Progenitor cell of endocrine pancreas (in vitro differentiated cells): ENCODE measurements around the gene RAB15. TPM values are rescaled to one million over a fixed set of nuclear protein-coding genes. Genes with fewer than 3 reads are reported as not detected.

ENCODE experiments used
- DNase-seq: peaks from one replicate; pipeline ENCODE4 v3.0.0; 2021; ENCODE audit warnings: low spot score; ENCODE audit not compliant: unreplicated experiment
- H3K27ac Mint-ChIP-seq: 2 replicates; pipeline ENCODE4 v1.8.0; 2021; ENCODE audit warnings: mild to moderate bottlenecking, moderate library complexity, mixed read lengths
- H3K27me3 Mint-ChIP-seq: 2 replicates; pipeline ENCODE4 v1.8.0; 2021; ENCODE audit warnings: mixed read lengths
- H3K36me3 Mint-ChIP-seq: 2 replicates; pipeline ENCODE4 v1.8.0; 2022; ENCODE audit warnings: mixed read lengths; ENCODE audit not compliant: insufficient read depth
- H3K4me1 Mint-ChIP-seq: 2 replicates; pipeline ENCODE4 v1.8.0; 2021; ENCODE audit warnings: low read depth, mixed read lengths
- H3K4me3 Mint-ChIP-seq: 2 replicates; pipeline ENCODE4 v1.8.0; 2021; ENCODE audit warnings: low read depth, mild to moderate bottlenecking, moderate library complexity, mixed read lengths
- H3K9me3 Mint-ChIP-seq: 2 replicates; pipeline ENCODE4 v1.8.0; 2021; ENCODE audit warnings: low read depth, mixed read lengths
- CTCF ChIP-seq: fragments of 200-600 bp; sonication (generic); IDR thresholded peaks from one replicate; pipeline ENCODE4 v1.5.0; 2021; ENCODE audit warnings: antibody characterized with exemption, mild to moderate bottlenecking; ENCODE audit not compliant: unreplicated experiment
- total RNA-seq: library from RNA; stranded (reverse); gene quantifications from 2 replicates; pipeline ENCODE4 v1.2.1, GENCODE V29; 2021

RAB15 gene
- total RNA-seq, 1 donor from 2014 or later: 27.6 TPM

DNA sequence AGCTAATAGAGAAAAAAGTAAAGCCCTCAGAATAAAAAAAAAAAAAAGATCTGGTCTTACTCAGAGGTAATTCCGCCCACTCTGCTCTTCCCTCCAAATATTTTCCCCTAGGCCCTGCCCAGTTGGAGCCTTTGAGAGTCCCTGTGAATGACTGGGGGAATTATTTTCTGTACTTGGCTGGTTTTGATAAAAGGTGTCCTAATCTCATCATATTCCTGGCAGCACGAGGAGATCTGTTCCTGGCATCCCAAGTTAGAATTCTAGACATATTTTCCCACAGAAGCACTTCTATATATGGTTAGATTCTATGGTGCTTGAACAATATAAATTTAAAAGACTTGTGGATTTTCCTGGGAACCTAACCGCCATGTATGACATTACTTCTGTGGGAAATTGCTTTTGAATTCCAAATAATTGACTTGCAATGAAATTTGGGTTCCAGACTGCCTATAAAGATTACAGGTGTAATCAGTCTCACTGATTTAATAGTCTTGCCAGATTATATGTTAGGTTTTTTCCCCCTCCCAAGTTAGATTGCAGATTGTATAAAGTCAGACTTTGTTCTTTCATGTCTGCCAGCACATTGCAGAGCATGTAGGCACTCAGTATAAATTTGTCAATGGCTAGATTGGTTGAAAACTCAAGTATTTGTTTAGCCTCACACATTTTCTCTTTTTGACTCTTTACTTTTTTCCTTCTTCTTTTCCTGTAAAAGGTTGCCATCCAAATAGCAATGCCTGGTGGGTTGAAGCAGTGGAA lies 41.9 kb downstream of the RAB15 start:
- Mint-ChIP-seq H3K4me1 (peaks cover 7% of the 10 kb centered on the region), H3K27me3 (no peaks in the 10 kb centered on the region), H3K36me3 (peaks cover 15% of the 10 kb centered on the region), H3K9me3 (no peaks in the 10 kb centered on the region), H3K27ac (no peak overlapping the region), H3K4me3 (no peak overlapping the region)
- DNase-seq: no peak
- TF ChIP-seq CTCF: no peak

DNA sequence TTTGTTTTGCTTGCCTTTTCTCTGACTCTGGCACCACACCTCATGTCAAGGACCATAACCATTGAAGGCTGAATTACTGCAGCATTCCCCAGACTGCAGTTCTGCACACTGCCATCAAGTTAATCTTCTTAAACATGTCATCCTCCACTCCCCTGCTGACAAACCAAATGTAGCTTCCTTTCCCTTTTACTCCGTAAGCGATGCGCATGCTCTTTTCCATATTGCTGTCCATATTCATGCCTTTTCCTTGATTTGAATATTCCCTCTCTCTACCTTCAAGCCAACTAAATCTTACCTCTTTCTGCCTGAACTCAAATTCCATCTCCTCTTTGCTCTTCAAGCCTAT lies 43.1 kb downstream of the RAB15 start:
- H3K9me3 Mint-ChIP-seq: no peaks in the 10 kb centered on the region
- no peak overlapping the region for H3K27ac Mint-ChIP-seq
- H3K4me1 Mint-ChIP-seq: peaks cover 7% of the 10 kb centered on the region
- TF ChIP-seq CTCF: no peak
- no peaks in the 10 kb centered on the region for H3K27me3 Mint-ChIP-seq
- peaks cover 8% of the 10 kb centered on the region for H3K36me3 Mint-ChIP-seq
- H3K4me3 Mint-ChIP-seq: no peak overlapping the region
- DNase-seq: no peak

- H3K4me3 Mint-ChIP-seq: no peak overlapping the region
Measured at GRCh38 chr14:64928239-64929013, 43.7 kb downstream of the RAB15 start.

DNA sequence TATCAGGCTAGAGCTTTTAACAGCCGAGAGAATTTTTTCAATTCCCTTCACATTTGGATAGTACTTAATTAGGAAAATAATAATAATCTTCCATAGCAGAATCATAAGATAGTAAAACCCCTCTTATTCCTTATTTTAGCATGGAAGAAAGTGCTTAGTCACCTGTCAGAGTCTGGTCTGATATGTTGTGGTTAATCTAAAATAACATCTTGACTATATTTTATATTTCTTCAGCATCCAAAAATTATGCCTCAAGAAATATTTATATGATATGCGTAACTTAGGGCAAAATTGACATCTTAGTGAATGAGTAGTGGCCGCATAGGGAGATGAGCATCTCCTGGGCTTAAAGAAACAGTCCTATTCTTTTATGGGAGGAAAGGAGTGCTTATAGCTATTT lies 45.1 kb downstream of the RAB15 start:
- no peak for DNase-seq
- no peak overlapping the region for H3K4me3 Mint-ChIP-seq
- no peaks in the 10 kb centered on the region for H3K9me3 Mint-ChIP-seq
- peaks cover 2% of the 10 kb centered on the region for H3K4me1 Mint-ChIP-seq
- H3K27me3 Mint-ChIP-seq: no peaks in the 10 kb centered on the region
- H3K36me3 Mint-ChIP-seq: peaks cover 3% of the 10 kb centered on the region
- TF ChIP-seq CTCF: no peak
- no peak overlapping the region for H3K27ac Mint-ChIP-seq

More at GRCh38 chr14:64928239-64929013, 43.7 kb downstream of the RAB15 start:
- no peaks in the 10 kb centered on the region for H3K9me3 Mint-ChIP-seq
- DNase-seq: no peak
- H3K4me1 Mint-ChIP-seq: peaks cover 7% of the 10 kb centered on the region
- H3K27me3 Mint-ChIP-seq: no peaks in the 10 kb centered on the region
- H3K36me3 Mint-ChIP-seq: peaks cover 8% of the 10 kb centered on the region
- H3K27ac Mint-ChIP-seq: no peak overlapping the region
- TF ChIP-seq CTCF: no peak

GRCh38 chr14:64926398-64926995 lies 45.6 kb downstream of the RAB15 start:
- no peaks in the 10 kb centered on the region for H3K9me3 Mint-ChIP-seq
- TF ChIP-seq CTCF: no peak

More at GRCh38 chr14:64926398-64926995, 45.6 kb downstream of the RAB15 start:
- Mint-ChIP-seq H3K27ac (no peak overlapping the region), H3K36me3 (peaks cover 5% of the 10 kb centered on the region), H3K4me1 (no peaks in the 10 kb centered on the region), H3K27me3 (no peaks in the 10 kb centered on the region), H3K4me3 (no peak overlapping the region)
- DNase-seq: no peak
